SK-N-SH (cell line): Measurements from ENCODE around the gene GUCY1A2. TPM values are rescaled to one million over a fixed set of nuclear protein-coding genes. Genes with fewer than 3 reads are reported as not detected.

Experiments
- CTCF ChIA-PET: fragments of 300-600, 350-600 bp; formaldehyde crosslinking; extraction: SDS; loops from one replicate; lab custom pipeline; 2021; lab: Yijun Ruan, JAX
- POLR2A ChIA-PET: fragments of 350-600 bp; sonication (Branson Sonifier 250); formaldehyde crosslinking; extraction: SDS; loops from one replicate; lab custom pipeline; 2020; ENCODE audit warnings: antibody characterized with exemption, inconsistent platforms; lab: Yijun Ruan, JAX
- DNase-seq: peaks from one replicate; pipeline ENCODE4 v3.0.0; 2012
- H2AFZ ChIP-seq: fragments of 200-600 bp; sonication (generic); 2 replicates; pipeline ENCODE4 v1.8.1; 2016; ENCODE audit warnings: antibody characterized with exemption, mild to moderate bottlenecking, low read depth
- H3F3A ChIP-seq: fragments of 200-600 bp; sonication (generic); replicated peaks from 2 replicates; pipeline ENCODE3; 2016; ENCODE audit warnings: antibody characterized with exemption, mild to moderate bottlenecking; ENCODE audit not compliant: insufficient read depth
- H3K27ac ChIP-seq, 2 experiments: fragments of 200-500 bp in 1 of 2; fragments of 200-600 bp in 1 of 2; sonication (Bioruptor generic) in 1 of 2; sonication (generic), shearing (Covaris generic) in 1 of 2; 2 replicates each; pipeline versions ENCODE4 v1.5.1 to v1.6.1; 2014 to 2016; ENCODE audit warnings: low read depth in 2 of 2, inconsistent platforms in 1 of 2, low read length in 1 of 2, mild to moderate bottlenecking in 1 of 2, mixed read lengths in 1 of 2
- H3K27me3 ChIP-seq: fragments of 200-600 bp; sonication (generic), shearing (Covaris generic); 2 replicates; pipeline ENCODE4 v1.6.1; 2016; ENCODE audit warnings: mixed run types; ENCODE audit not compliant: insufficient read depth
- H3K36me3 ChIP-seq, 2 experiments: fragments of 200-500 bp in 1 of 2; fragments of 200-600 bp in 1 of 2; sonication (Bioruptor generic) in 1 of 2; sonication (generic) in 1 of 2; replicated peaks in 1 of 2; 2 replicates each; pipeline versions ENCODE3 to v1.5.1; 2014 to 2016; ENCODE audit warnings: low read length in 1 of 2, mild to moderate bottlenecking in 1 of 2; ENCODE audit not compliant: insufficient read depth in 2 of 2, control insufficient read depth in 1 of 2
- H3K4me1 ChIP-seq, 2 experiments: fragments of 200-500 bp in 1 of 2; fragments of 200-600 bp in 1 of 2; sonication (Bioruptor generic) in 1 of 2; sonication (generic), shearing (Covaris generic) in 1 of 2; 2 replicates each; pipeline versions ENCODE4 v1.5.1 to v1.6.1; 2014 to 2016; ENCODE audit warnings: low read depth in 1 of 2, low read length in 1 of 2, mixed run types in 1 of 2; ENCODE audit not compliant: insufficient read depth in 2 of 2, control insufficient read depth in 1 of 2
- H3K4me2 ChIP-seq: fragments of 200-600 bp; sonication (generic), shearing (Covaris generic); 2 replicates; pipeline ENCODE4 v1.6.1; 2017; ENCODE audit warnings: mixed run types
- H3K4me3 ChIP-seq, 2 experiments: fragments of 200-500 bp in 1 of 2; fragments of 200-600 bp in 1 of 2; sonication (Bioruptor generic) in 1 of 2; sonication (generic), shearing (Covaris generic) in 1 of 2; 2 replicates each; pipeline versions ENCODE4 v1.5.1 to v1.8.1; 2014 to 2016; ENCODE audit warnings: low read depth in 2 of 2, inconsistent platforms in 1 of 2, low read length in 1 of 2, mild to moderate bottlenecking in 1 of 2, mixed read lengths in 1 of 2, moderate library complexity in 1 of 2
- H3K79me2 ChIP-seq: fragments of 200-600 bp; sonication (generic); 2 replicates; pipeline ENCODE4 v1.8.1; 2017; ENCODE audit warnings: mild to moderate bottlenecking; ENCODE audit not compliant: insufficient read depth
- H3K9ac ChIP-seq: fragments of 200-600 bp; sonication (generic); 2 replicates; pipeline ENCODE4 v1.6.1; 2017; ENCODE audit warnings: mixed run types
- H3K9me2 ChIP-seq: fragments of 200-600 bp; sonication (generic); 2 replicates; pipeline ENCODE4 v1.6.1; 2017; ENCODE audit warnings: mixed run types
- H3K9me3 ChIP-seq: fragments of 200-600 bp; sonication (generic); 2 replicates; pipeline ENCODE4 v1.6.1; 2017; ENCODE audit warnings: mixed run types, mild to moderate bottlenecking, moderate library complexity
- H4K20me1 ChIP-seq: fragments of 200-600 bp; sonication (generic); 2 replicates; pipeline ENCODE4 v1.6.1; 2017; ENCODE audit warnings: mild to moderate bottlenecking, mixed run types; ENCODE audit not compliant: insufficient read depth
- CTCF ChIP-seq: fragments of 200-600 bp; sonication (generic); IDR thresholded peaks from 2 replicates; pipeline ENCODE4 v1.6.1; 2017; ENCODE audit warnings: antibody characterized with exemption, mild to moderate bottlenecking, moderate library complexity
- EP300 ChIP-seq, 2 experiments: IDR thresholded peaks; 2 replicates each; pipeline versions ENCODE4 v1.4.0 to v1.6.1; 2012; ENCODE audit warnings: borderline replicate concordance in 1 of 2, low read depth in 1 of 2, low read length in 1 of 2
- EZH2phosphoT487 ChIP-seq: fragments of 200-600 bp; sonication (generic); IDR thresholded peaks from 2 replicates; pipeline ENCODE4 v1.6.1; 2017; ENCODE audit warnings: low read depth, mixed run types, mild to moderate bottlenecking, antibody characterized with exemption, moderate library complexity, borderline replicate concordance
- FOSL2 ChIP-seq: IDR thresholded peaks from 2 replicates; pipeline ENCODE4 v1.4.0; 2012; ENCODE audit warnings: low read depth, mild to moderate bottlenecking, moderate library complexity, borderline replicate concordance
- GATA2 ChIP-seq: sonication (generic); formaldehyde crosslinking; IDR thresholded peaks from 2 replicates; pipeline ENCODE4 v1.5.0; 2020; ENCODE audit warnings: mild to moderate bottlenecking, missing genetic modification reagents
- MEF2A ChIP-seq: IDR thresholded peaks from 2 replicates; pipeline ENCODE4 v1.4.0; 2012; ENCODE audit warnings: low read depth, borderline replicate concordance
- MXI1 ChIP-seq: IDR thresholded peaks from 2 replicates; pipeline ENCODE4 v1.6.1; 2012; ENCODE audit warnings: mild to moderate bottlenecking, low read depth, low read length, improper control_type of control experiment
- NFIC ChIP-seq: IDR thresholded peaks from 2 replicates; pipeline ENCODE4 v1.4.0; 2012; ENCODE audit warnings: borderline replicate concordance
- NRF1 ChIP-seq: IDR thresholded peaks from 2 replicates; pipeline ENCODE4 v1.6.1; 2012; ENCODE audit warnings: low read depth, mild to moderate bottlenecking, low read length
- PBX3 ChIP-seq: IDR thresholded peaks from 2 replicates; pipeline ENCODE4; 2012
- RAD21 ChIP-seq: IDR thresholded peaks from 2 replicates; pipeline ENCODE4 v1.6.1; 2012; ENCODE audit warnings: mild to moderate bottlenecking, low read length
- RCOR1 ChIP-seq: fragments of 150-350 bp; IDR thresholded peaks from 2 replicates; pipeline ENCODE4 v1.6.1; 2017; ENCODE audit warnings: antibody characterized with exemption, low read length
- REST ChIP-seq: IDR thresholded peaks from 2 replicates; pipeline ENCODE4 v1.6.1; 2012; ENCODE audit warnings: mild to moderate bottlenecking, low read depth, low read length, moderate library complexity
- SIN3A ChIP-seq: IDR thresholded peaks from 2 replicates; pipeline ENCODE4 v1.6.1; 2012; ENCODE audit warnings: low read depth, mild to moderate bottlenecking, low read length, moderate library complexity, borderline replicate concordance
- TEAD4 ChIP-seq: IDR thresholded peaks from 2 replicates; pipeline ENCODE4 v1.4.0; 2012; ENCODE audit warnings: mild to moderate bottlenecking, borderline replicate concordance; ENCODE audit not compliant: insufficient read depth
- YY1 ChIP-seq: IDR thresholded peaks from 2 replicates; pipeline ENCODE4 v1.4.0; 2012; ENCODE audit warnings: low read depth, mild to moderate bottlenecking
- WGBS: methylation state at CpG from one replicate; pipeline ENCODE4 v1.1.6; 2017; ENCODE audit warnings: low lambda C conversion rate; 5-methylcytosine and 5-hydroxymethylcytosine counted together
- polyA plus RNA-seq, 3 experiments: library from polyadenylated mRNA; depleted of rRNA; stranded (reverse); fragments of >200 nt; gene quantifications; 2 replicates each; pipeline ENCODE4 v1.2.3, GENCODE V29; 2012

GUCY1A2 gene
- polyA plus RNA-seq, 1 of the 3 experiments (the other 2 are of a cell fraction), result 0.26 TPM

- H3K36me3 ChIP-seq, result no peaks in the 10 kb centered on the region
- no peaks in the 10 kb centered on the region for H4K20me1 ChIP-seq
- 51% methylated on average over 2 of the region's 2 CpGs for WGBS
- H3F3A ChIP-seq, result peaks cover 26% of the 10 kb centered on the region
- H3K79me2 ChIP-seq, result no peaks in the 10 kb centered on the region
- H3K9ac ChIP-seq, result no peak overlapping the region
- no peak overlapping the region for H3K4me3 ChIP-seq
- DNase-seq, result no peak
- H3K4me1 ChIP-seq, result peaks cover 0 to 52% of the 10 kb centered on the region in 2 experiments; a peak in 2 of 4 replicates
- TF ChIP-seq MEF2A, result no peak
- TF ChIP-seq MXI1, result no peak
- no peak for TF ChIP-seq TEAD4
- TF ChIP-seq RAD21, result no peak
- no peak for TF ChIP-seq NFIC
- no peak for TF ChIP-seq PBX3
- no peak for TF ChIP-seq SIN3A
- TF ChIP-seq EZH2phosphoT487, result no peak
- TF ChIP-seq NRF1, result no peak
- no peak for TF ChIP-seq REST
- TF ChIP-seq RCOR1, result no peak
- no peak for TF ChIP-seq CTCF
- no peak for TF ChIP-seq YY1
- no peak for TF ChIP-seq FOSL2
- no peak for TF ChIP-seq GATA2 (CRISPR knock-in tag)
- TF ChIP-seq EP300 (IDR thresholded peaks at IDR 0.05; ENCODE audit: borderline replicate concordance in 1 of 2, low read depth in 1 of 2, low read length in 1 of 2), result no peak
- TF ChIP-seq, all 33 proteins: peak for 0
- H2AFZ ChIP-seq, result no peak overlapping the region
- ChIA-PET POLR2A (no interaction called here), CTCF (no interaction called here)
- H3K27ac ChIP-seq, result peak overlapping the region in 1 of 2 experiments; percentile 85; a peak in 1 of 4 replicates
- no peaks in the 10 kb centered on the region for H3K9me3 ChIP-seq
- no peak overlapping the region for H3K4me2 ChIP-seq
- H3K9me2 ChIP-seq, result no peaks in the 10 kb centered on the region
- H3K27me3 ChIP-seq, result no peaks in the 10 kb centered on the region
Measured at GRCh38 chr11:106986673-106987072, 31.6 kb downstream of the GUCY1A2 start.
